ENCODE measurements around the gene FSHR. TPM values are rescaled to one million over a fixed set of nuclear protein-coding genes. Genes with fewer than 3 reads are reported as not detected.

FSHR gene
- total RNA-seq, 1 experiment from 2014 or later = not detected

DNA sequence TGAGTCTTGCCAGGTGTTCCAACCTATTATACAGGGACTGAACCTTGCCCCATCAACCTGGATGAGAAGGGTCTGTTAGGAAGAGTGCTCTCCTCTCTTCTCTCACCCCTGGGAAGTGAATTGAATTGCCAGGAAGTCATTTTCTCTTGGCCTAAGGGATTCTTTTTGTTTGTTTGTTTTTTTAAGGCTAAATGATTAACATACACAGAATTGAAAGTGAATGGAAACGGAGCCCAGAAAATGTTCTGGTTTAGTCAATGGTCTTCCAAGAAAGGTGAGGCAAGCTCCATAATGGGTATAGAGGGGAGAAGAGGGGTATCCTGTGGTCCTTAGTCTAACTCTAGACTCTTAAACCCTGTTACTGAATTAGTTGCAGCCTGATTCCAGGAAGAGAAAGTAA, 189.1 kb downstream of the FSHR start:
- no peak for DNase-seq (ENCODE audit: low read depth)

DNA sequence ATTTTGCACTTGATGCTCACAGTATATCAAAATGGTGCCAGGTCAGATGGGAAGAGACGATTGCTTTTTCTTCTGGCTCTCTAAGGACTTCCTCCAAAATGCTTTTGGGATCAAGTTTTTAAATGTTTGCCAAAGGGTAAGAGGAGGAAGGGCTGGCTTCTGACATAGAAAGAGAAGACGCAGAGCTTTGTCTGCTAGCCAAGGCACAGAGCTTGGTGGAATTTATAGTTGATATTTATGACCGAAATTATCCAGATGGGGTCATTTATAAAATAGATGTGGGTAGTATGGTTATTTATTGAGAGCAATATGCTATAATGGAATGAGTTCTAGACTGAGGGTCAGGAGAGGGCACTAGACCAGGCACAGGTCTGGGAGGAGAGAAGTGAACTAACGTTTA, 193.3 kb downstream of the FSHR start:
- no peak for DNase-seq (ENCODE audit: low read depth)

DNA sequence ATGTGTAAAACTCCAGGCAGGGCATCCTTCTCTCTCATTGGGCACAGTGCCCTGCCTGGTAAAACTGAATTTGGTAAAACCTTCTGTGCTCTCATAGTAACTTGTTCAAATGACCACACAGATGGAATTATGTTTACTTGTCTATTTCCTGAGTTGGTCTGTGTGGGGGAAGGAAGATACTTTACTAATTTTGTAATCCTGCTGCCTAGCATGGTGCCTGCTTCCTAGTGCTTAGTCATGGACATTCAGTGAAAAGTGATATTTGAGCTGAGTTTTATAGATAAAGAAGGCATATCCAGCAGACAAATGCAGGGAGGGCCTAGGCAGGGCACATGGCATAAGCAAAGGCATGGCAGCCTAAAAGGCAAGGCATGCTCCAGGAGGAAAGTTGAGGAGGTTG, 199.4 kb downstream of the FSHR start:
- DNase-seq (ENCODE audit: low read depth) = no peak

DNA sequence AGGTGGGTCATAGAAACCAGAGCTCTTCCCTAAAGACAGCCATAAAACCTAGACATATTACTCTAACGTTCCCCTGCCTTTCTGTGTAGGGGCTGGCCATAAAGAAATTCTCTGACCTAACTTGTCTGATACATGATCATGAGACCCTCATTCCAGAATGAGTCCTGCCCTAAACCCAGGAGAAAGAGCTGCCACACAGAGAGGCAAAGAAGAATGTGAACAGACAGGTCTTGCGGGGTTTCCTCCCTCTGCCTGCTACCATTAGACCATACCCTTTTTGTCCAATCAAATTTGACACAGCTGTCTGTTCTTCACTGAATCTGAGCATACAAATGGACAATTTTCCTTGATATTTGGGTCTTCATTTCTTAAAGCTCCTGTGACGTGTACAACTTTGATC, 200.0 kb downstream of the FSHR start:
- DNase-seq (ENCODE audit: low read depth) = no peak

DNA sequence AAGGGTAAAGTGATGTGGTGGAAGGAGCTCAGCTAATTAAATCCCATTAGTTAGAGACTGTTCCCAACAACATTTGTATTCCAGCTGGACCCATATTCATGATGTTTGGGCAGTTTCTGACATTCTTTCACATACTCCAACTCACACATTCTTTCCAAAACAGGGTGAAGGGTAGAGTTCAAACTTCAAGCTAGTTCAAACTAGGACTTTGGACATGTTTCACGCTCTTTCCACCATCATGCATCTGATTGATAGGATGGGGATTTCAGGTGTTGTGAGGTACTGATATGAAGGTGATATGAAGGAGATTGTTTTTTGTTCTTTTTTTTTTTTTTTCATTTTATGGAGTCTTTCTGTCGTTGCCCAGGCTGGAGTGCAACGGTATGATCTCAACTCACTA, 201.7 kb downstream of the FSHR start:
- DNase-seq (ENCODE audit: low read depth) = no peak

DNA sequence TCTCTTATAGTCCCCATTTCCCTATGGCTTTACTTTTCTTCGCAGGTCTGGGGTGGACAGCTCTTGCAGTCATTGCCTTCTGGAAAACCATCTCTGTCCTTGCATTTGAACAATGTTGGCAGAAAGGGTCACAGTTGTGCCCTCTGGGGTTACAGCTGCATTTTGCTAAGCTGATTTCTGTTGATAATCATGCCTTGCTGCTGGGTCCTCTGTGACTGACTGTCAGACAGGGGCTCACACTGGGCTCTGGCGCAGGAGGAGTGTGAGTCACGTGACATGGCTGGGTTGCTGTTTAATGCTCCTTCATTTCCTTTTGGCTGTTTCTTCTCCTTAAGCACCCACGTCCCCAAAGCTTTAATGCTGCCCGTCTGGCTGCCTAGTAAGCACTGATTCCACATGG, 202.2 kb downstream of the FSHR start:
- no peak for DNase-seq (ENCODE audit: low read depth)

DNA sequence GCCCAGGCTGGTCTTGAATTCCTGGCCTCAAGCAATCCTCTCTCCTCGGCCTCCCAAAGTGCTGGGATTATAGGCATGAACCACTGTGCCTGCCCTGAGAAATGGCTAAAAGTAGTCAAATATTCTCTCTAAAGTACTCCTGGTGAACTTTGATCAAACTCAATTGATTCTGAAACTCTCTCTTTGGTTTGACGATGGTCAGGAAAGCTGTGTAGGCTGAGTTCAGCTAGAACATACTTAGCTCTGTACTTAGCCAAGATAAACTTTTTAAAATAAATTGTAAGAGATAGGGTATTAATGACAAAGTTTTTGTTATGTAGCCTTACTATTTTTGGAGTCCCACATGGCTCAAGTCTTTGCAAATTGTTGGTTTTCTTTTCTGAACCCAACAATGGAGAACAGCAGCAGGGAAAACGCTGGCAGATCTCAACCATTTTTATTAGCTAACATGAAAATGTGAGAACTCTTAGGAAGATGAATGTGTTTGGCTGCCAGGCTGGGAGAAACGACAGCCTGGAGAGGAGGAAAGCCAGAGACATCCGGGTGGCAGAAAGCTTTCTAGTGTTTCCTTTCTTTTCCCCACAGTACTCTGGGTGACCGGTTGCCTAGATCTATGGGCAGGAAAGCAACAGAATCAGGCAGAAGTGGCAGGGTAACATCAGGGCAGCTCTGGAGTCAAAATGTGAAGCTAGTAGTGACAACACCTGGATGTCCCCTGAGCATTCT, 205.8 kb downstream of the FSHR start:
- DNase-seq (ENCODE audit: low read depth) = no peak

DNA sequence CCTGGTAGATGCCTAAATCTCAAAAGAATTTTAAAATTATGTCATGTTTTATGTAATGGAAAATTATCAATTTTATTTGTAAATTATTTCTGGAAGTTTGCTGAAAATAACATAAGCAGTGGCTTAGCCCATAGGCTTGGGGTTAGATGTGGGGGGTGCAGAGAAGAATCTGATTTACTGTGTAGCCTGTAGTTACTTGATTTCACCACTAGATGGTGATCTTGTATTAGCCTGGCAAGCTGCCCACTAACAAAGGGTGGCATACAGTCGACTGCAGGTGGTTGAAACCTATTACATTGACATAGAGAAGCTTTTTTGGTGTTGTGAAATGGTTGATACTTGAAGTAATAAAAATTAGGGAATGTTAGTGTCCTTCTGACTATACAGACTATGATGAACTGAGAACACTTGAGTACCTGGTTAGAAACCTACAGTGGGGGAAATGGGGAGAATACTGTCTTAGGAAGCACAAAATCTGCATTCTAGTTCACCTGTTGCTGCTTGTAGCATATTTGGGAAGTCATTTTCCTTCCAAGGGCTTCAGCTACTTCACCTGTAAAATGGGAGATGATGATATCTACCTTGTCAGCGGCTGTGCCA, 207.8 kb downstream of the FSHR start:
- peak; percentile 22 for DNase-seq (ENCODE audit: low read depth)

DNA sequence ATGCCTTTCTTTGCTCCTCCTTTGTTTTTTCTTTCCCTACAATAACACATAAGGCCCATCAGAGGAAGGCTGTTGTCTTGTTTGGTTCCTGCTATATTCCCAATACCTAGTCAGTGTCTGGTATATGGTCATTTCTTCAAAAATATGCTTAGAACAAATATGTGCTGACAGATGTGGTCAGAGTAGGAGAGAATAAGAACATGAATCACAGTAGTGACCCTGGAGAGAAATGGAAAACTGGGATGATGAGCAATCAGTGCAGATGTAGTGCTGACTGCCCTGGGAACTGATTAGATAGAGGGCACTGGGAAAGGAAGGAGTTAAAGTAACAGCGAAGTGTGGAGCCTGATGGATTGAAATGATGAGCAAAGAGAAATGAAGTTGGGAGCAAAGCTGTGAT, 209.4 kb downstream of the FSHR start:
- DNase-seq (ENCODE audit: low read depth) = no peak

DNA sequence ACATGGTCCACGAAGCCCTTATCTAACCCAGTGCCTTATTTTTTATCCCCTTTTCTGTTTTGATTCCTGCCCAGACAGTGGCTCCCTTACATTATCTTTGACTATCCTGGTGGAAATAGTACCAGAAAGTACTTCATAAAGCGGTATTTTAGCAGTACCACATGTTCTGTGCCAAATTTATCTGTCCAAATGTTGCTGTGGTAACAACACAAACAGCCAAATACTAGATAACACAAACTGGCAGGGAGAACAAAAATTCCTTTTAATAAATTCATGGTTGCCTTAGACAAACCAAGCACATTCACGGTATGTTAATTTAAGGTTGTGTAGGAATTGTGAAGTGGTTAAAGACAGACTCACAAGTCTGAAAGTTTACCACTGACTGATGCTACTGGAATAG, 210.9 kb downstream of the FSHR start:
- no peak for DNase-seq (ENCODE audit: low read depth)

DNA sequence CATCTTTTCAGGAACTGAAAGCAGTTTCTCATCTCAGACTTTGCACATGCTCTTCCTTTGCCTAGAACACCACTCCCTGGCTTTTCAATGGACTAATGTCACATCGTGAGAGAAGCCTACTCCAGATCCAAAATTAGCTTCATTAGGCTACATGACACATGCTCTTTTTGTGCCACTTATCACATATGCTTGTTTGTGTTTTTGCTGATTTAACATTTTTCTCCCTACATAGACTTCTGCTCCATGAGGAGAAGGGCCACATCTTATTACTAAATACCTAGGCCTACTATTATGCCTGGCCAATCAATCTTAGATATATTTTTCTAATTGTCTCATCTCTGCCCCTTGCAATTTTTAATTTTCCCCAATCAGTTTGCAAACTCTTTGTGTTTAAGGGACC, 212.4 kb downstream of the FSHR start:
- DNase-seq (ENCODE audit: low read depth) = no peak

DNA sequence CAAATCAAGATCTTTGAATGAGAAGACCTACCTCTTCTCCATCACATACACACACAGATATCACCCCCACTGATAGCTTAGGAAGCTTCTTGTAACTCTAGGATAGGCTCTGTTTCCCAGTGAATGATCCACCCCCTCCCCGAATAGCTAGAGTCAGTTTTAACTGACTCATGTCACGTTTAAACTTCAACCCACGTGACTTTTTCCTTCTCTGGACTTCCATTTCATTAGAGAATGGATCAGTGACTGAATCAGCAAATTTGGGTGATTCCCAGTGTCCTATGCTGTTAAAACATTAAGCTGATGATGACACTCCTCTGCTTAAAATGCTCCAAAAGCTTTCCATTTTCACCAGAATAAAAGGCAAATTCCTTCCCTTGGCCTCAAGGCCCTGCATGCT, 212.9 kb downstream of the FSHR start:
- DNase-seq (ENCODE audit: low read depth) = no peak

DNA sequence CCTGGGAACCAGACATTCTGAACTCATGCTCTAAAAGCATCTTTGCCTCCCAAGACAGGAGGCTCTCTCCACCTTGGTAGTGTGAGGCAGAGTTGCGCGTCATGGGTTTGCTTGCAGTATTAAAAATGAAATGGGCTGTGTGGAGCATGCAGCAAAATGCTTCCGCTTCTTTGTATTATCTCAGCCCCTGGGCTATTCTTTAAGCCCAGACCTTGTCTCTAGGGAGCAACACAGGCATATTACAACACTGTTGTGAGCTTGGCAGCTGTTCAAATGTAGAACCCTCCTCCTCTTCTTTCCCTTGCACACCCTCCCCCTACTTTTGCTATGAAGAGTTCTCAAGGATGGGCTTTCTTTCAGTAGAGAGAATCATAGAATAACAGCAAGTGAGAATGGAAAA, 213.7 kb downstream of the FSHR start:
- no peak for DNase-seq (ENCODE audit: low read depth)

DNA sequence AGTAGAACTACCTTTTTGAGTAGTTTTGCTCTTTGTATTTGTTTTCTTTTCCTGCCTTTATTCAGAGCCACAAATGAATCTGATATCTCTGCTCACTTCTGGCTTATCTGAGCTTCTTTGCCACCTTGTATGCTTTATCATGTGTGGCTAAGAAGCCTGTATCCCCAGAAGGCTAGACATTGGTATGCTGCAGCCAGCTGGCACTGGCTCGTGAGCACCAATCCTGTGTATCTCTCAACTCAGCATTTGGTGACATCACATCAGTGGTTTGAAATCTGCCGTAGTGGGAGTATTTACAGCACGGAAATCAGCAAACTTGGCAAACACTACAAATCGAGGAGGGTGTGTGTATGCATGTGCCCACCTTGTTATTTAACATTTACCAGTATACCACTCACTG, 215.1 kb downstream of the FSHR start:
- DNase-seq (ENCODE audit: low read depth) = no peak

DNA sequence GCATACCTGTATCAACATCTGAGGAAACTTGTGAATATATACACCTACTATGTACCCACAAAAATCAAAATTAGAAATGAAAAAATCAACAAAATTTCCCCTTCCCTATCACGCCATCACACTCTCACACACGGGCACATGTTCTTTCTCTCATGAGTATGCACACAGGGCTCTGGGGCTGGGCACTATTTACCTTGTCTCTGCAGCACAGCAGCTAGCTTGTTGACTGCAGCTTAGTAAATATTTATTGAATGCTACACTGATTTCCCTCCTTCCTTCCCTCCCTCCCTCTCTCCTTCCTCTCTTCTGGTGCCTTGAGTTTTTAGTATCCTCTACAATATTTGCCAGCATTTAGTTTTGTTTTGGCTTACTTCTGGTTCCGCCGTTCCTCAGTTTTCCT, 216.1 kb downstream of the FSHR start:
- DNase-seq (ENCODE audit: low read depth) = no peak

DNA sequence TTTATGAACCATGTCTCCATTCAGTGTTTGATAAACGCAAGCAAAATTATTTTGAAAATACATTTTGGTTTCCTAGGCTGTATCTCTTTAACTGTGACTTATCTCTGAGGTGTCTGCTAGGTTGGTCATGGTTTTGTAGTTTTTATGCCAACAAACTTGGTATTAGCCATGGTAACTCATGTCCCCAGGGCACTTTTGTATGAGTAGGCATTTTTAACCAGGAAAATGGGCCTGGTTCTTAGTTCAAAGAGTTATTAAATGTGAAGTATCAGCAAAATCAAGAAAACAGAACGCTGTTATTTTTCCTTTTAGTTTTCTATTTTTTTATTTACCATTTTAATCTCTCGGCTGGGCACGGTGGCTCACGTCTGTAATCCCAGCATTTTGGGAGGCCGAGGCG, 219.5 kb downstream of the FSHR start:
- no peak for DNase-seq (ENCODE audit: low read depth)

DNA sequence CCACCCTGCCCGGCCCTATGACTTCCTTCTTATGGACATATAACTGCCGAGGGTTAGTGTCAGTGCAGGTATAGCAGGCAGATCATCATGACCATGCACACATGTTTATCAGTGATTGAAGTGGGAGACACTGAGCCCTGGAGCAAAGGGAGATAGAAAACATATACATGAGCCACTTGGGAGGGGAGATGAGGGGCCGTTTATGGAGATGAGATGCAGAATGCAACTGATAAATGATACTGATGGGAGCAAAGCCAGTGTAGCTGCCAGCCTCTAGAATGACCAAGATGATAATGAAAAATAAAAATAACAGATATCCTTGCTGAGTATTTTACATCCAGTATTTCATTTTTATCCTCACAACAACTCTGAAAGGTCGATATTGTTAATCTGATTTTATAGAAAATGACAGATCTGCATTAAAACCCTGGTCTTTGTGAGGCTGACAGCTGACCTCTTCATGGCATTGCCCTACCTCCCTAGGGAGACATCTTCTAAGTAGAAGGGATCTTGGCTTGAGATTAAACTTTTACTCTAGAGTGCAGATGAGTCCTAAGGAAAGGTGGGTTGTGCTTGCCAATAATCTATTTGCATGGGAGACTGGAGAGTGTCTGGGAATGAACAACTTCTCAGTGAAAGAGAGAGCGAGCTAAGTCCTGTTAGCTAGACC, 220.4 kb downstream of the FSHR start:
- DNase-seq (ENCODE audit: low read depth) = no peak

DNA sequence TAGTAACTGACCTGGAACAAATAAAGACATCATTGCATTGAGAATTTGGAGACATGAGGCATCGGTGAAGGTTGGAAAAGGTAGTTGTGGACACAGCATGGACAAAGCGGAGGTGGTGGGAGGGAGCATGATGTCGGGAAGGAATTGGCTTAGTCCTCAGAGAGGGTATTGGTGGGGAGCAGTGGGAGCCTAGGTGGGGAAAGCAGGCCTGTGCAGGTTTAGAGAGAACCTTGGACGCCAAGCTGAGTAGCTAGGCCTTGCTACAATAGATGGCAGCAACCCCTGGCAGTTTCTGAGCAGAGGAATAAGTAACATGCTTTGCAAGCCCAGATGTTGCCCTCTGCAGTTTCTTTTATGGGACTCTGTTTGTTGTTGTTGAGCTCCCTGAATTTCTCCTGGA, 221.6 kb downstream of the FSHR start:
- DNase-seq (ENCODE audit: low read depth) = no peak

DNA sequence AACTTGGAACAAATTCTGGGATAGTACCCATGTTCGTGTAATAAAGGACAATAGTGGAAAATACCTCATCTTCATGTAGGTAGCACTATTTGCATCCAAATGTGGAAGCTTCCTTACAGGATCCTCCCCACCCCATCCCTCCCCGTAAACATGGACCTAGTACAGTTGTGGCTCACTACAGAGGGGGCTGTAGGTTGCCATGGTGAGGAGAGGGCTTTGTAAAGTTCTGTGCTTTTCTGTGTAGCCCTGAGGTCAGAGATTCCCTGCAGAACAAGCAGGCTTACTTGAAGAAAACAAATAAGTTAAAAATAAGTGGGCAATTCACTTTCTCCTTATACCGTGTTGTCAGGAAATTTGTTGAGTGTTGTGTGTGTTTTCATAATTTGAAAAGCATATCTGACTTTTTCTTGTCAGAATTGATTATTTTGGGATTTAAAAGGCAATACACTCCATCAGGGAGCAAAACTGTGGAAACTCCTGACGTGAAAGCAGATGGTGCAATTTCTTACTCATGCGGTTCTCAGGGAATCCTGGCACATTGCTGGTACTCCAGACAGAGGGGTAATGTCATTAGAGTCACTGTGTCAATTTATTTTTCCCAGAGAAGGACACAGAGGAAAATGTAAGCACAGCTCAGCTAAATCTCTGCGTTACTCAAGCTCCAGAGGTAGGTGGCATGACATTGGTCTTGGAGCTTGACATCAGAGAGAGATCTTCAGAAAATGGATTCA, 224.6 kb downstream of the FSHR start:
- DNase-seq (ENCODE audit: low read depth) = no peak

DNA sequence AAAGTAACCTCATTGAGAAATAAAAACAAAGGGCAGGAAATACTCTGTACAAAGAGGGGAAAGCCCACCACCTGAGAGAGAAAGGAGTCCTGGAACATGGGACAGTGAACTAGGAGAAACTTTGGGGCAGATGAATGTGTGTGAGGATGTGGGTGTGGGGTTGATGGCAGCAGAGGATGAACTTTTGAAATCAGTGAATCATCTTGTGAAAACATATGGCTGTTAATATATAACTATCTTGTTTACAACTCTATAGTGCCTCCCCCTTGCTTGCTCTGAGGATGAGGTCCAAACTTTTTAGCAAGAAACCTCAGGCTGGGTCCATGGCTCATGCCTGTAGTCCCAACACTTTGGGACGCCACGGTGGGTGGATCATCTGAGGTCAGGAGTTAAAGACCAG, 227.0 kb downstream of the FSHR start:
- no peak for DNase-seq (ENCODE audit: low read depth)

DNA sequence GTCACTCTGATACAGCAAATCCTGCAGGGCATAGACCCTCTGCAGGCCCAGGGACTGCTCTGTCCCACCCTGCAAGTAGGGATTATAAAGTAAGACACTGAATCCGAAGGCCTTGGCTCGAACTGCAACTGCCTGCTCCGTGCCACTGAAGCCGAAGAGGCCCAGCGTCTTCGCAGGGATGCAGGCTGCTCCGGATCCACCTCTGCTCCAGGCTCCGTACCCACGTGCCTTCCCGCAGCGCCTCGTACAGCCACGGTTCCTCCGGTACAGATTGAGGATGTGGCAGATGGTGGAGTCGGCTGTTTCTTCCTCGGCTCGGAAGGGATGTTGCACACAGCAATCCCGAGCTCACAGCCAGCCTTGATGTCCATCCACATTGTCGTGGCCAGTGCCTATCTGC, 238.4 kb downstream of the FSHR start:
- DNase-seq (ENCODE audit: low read depth) = no peak

DNA sequence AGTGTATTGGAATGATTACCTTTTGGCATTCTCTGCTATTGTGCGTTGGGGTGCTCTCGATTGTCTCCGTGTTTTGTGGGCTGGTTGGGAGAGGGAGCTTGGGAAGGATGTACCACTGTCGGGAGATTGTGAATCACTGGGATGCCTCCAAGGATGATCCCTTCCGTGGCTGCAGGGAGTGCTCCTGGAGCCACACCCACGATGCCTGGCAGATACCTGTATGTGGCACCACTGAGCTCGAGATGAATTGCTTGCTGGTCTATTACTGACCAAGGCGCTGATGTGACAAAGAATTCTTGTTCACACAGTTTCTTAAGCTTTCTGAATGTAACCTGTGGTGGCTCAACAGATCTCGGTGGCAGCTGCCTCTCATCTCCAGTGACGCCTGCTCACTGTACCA, 239.1 kb downstream of the FSHR start:
- DNase-seq (ENCODE audit: low read depth) = no peak
